Astrocyte of the cerebellum (primary cell): ENCODE results near the gene ABCA7.

ENCODE experiments used
- DNase-seq: peaks from one replicate; pipeline ENCODE4 v3.0.0-alpha.2; 2011; ENCODE audit warnings: low read depth
- H3K4me3 ChIP-seq: 2 replicates; pipeline ENCODE4 v1.5.1; 2011; ENCODE audit warnings: mild to moderate bottlenecking, low read depth, low read length, moderate library complexity
- CTCF ChIP-seq: IDR thresholded peaks from 2 replicates; pipeline ENCODE4 v1.5.1; 2012; ENCODE audit warnings: low read length, low read depth, moderate library complexity, mild to moderate bottlenecking; ENCODE audit errors: missing control alignments
- in situ Hi-C: cut with HindIII; loops from 2 replicates; pipeline ENCODE4 v1.10.0; 2017; ENCODE audit warnings: low sequenced_read_pairs

The ABCA7 gene

GRCh38 chr19:1104311-1105007 is 64.6 kb downstream of the ABCA7 start:
- no peak for DNase-seq
- in situ Hi-C loops = no loop called here
- peak overlapping the region; percentile 64 for H3K4me3 ChIP-seq

GRCh38 chr19:1105008-1105872 is 65.3 kb downstream of the ABCA7 start:
- in situ Hi-C loops = no loop called here
- peak overlapping the region; percentile 64 for H3K4me3 ChIP-seq
- no peak for TF ChIP-seq CTCF
- DNase-seq = no peak

More at GRCh38 chr19:1104311-1105007, 64.6 kb downstream of the ABCA7 start:
- TF ChIP-seq CTCF = no peak

- H3K4me3 ChIP-seq = no peak overlapping the region
- DNase-seq = no peak
- TF ChIP-seq CTCF = peak; percentile 3
- in situ Hi-C loops = no loop called here
Observed at GRCh38 chr19:1105873-1106840, 66.2 kb downstream of the ABCA7 start.

- no peak for TF ChIP-seq CTCF
- no peak overlapping the region for H3K4me3 ChIP-seq
- DNase-seq = no peak
- in situ Hi-C loops = no loop called here
Observed at GRCh38 chr19:1106841-1107660, 67.1 kb downstream of the ABCA7 start.

- TF ChIP-seq CTCF = no peak
- DNase-seq = no peak
- H3K4me3 ChIP-seq = no peak overlapping the region
- in situ Hi-C loops = no loop called here
Observed at GRCh38 chr19:1107661-1108261, 67.9 kb downstream of the ABCA7 start.
